GM23338 (cell line): ENCODE data around the gene PALLD. TPM values are rescaled to one million over a fixed set of nuclear protein-coding genes. Genes with fewer than 3 reads are reported as not detected.

Experiments used
- ATAC-seq: fragments of 200-7000 bp; cut with Tn5 transposase; 3 replicates; pipeline ENCODE4 v1.9.1; 2020
- DNase-seq: peaks from one replicate; pipeline ENCODE4 v3.0.0-alpha.2; 2015; ENCODE audit warnings: low spot score
- H2AFZ ChIP-seq: fragments of 200-600 bp; sonication (generic); 2 replicates; pipeline ENCODE4 v1.8.0; 2016; ENCODE audit warnings: antibody characterized with exemption, mild to moderate bottlenecking, moderate library complexity
- H3F3A ChIP-seq: fragments of 200-600 bp; sonication (generic); replicated peaks from 2 replicates; pipeline ENCODE4 v1.8.0; 2017; ENCODE audit warnings: antibody characterized with exemption, mixed run types, low read depth
- H3K27ac ChIP-seq: fragments of 200-600 bp; sonication (generic); 2 replicates; pipeline ENCODE4 v1.6.1; 2016; ENCODE audit warnings: low read depth
- H3K27me3 ChIP-seq: fragments of 200-600 bp; sonication (generic); 2 replicates; pipeline ENCODE4 v1.8.0; 2016; ENCODE audit warnings: mild to moderate bottlenecking, mixed run types, moderate library complexity; ENCODE audit not compliant: insufficient read depth
- H3K36me3 ChIP-seq: fragments of 200-600 bp; sonication (generic); 2 replicates; pipeline ENCODE4 v1.8.0; 2016; ENCODE audit warnings: mild to moderate bottlenecking; ENCODE audit not compliant: insufficient read depth
- H3K4me1 ChIP-seq: fragments of 200-600 bp; sonication (generic); 2 replicates; pipeline ENCODE4 v1.8.0; 2016; ENCODE audit warnings: mild to moderate bottlenecking, moderate library complexity; ENCODE audit not compliant: insufficient read depth
- H3K4me2 ChIP-seq: fragments of 200-600 bp; sonication (generic); 2 replicates; pipeline ENCODE4 v1.7.1; 2017; ENCODE audit warnings: mixed run types
- H3K4me3 ChIP-seq: fragments of 200-600 bp; sonication (generic); 2 replicates; pipeline ENCODE4 v1.6.1; 2016; ENCODE audit warnings: mixed run types
- H3K79me2 ChIP-seq: fragments of 200-600 bp; sonication (generic); replicated peaks from 2 replicates; pipeline ENCODE4 v1.8.0; 2017; ENCODE audit warnings: mild to moderate bottlenecking; ENCODE audit not compliant: insufficient read depth
- H3K9me2 ChIP-seq: fragments of 200-600 bp; sonication (generic); 2 replicates; pipeline ENCODE4 v1.8.0; 2017; ENCODE audit not compliant: insufficient read depth
- H4K20me1 ChIP-seq: fragments of 200-600 bp; sonication (generic); replicated peaks from 2 replicates; pipeline ENCODE4 v1.8.0; 2017; ENCODE audit warnings: mild to moderate bottlenecking; ENCODE audit not compliant: insufficient read depth
- H3K27ac Mint-ChIP-seq: 2 replicates; pipeline ENCODE4 v1.8.0; 2020; ENCODE audit warnings: inconsistent platforms, mild to moderate bottlenecking, moderate library complexity, mixed read lengths
- H3K27me3 Mint-ChIP-seq: 3 replicates; pipeline ENCODE4 v1.8.0; 2022; ENCODE audit warnings: low read depth, mild to moderate bottlenecking, moderate library complexity, mixed read lengths, inconsistent platforms; ENCODE audit not compliant: insufficient read depth, poor library complexity
- H3K36me3 Mint-ChIP-seq: 3 replicates; pipeline ENCODE4 v1.8.0; 2021; ENCODE audit warnings: low read depth, mild to moderate bottlenecking, inconsistent platforms, moderate library complexity, mixed read lengths
- H3K4me1 Mint-ChIP-seq: 3 replicates; pipeline ENCODE4 v1.8.0; 2020; ENCODE audit warnings: mild to moderate bottlenecking, inconsistent platforms, mixed read lengths
- H3K4me3 Mint-ChIP-seq: 3 replicates; pipeline ENCODE4 v1.8.0; 2021; ENCODE audit warnings: moderate library complexity, mild to moderate bottlenecking, inconsistent platforms, mixed read lengths
- H3K9me3 Mint-ChIP-seq: 3 replicates; pipeline ENCODE4 v1.8.0; 2020; ENCODE audit warnings: moderate library complexity, mild to moderate bottlenecking, inconsistent platforms, mixed read lengths
- CREB1 ChIP-seq: fragments of 250-450 bp; sonication (Bioruptor Pico); IDR thresholded peaks from 2 replicates; pipeline ENCODE4 v1.5.0; 2020; ENCODE audit warnings: low read depth, mild to moderate bottlenecking, moderate library complexity
- CTCF ChIP-seq, 2 experiments: fragments of 200-600 bp in 1 of 2; sonication (generic) in 1 of 2; conservative IDR thresholded peaks; 2 replicates each; pipeline versions ENCODE4 v1.5.1 to v1.6.1; 2016 to 2017; ENCODE audit warnings: antibody characterized with exemption in 2 of 2, low read depth in 2 of 2, mild to moderate bottlenecking in 2 of 2, moderate library complexity in 1 of 2
- ETS1 ChIP-seq: IDR thresholded peaks from 2 replicates; pipeline ENCODE4 v1.6.1; 2016; ENCODE audit warnings: antibody characterized with exemption
- EZH2 ChIP-seq: fragments of 200-600 bp; sonication (generic); IDR thresholded peaks from one replicate; pipeline ENCODE4 v1.8.0; 2017; ENCODE audit warnings: antibody characterized with exemption, mild to moderate bottlenecking, low read depth; ENCODE audit not compliant: unreplicated experiment
- EZH2phosphoT487 ChIP-seq: fragments of 200-600 bp; sonication (generic); IDR thresholded peaks from one replicate; pipeline ENCODE4 v1.8.1; 2018; ENCODE audit warnings: antibody characterized with exemption; ENCODE audit not compliant: unreplicated experiment
- JUNB ChIP-seq: IDR thresholded peaks from one replicate; pipeline ENCODE4 v1.6.1; 2016; ENCODE audit warnings: antibody characterized with exemption; ENCODE audit not compliant: unreplicated experiment
- NANOG ChIP-seq: IDR thresholded peaks from 2 replicates; pipeline ENCODE4 v1.6.1; 2016; ENCODE audit warnings: antibody characterized with exemption, borderline replicate concordance
- POLR2AphosphoS5 ChIP-seq: IDR thresholded peaks from 2 replicates; pipeline ENCODE4 v1.6.1; 2016; ENCODE audit warnings: antibody characterized with exemption, low read depth
- REST ChIP-seq: IDR thresholded peaks from one replicate; pipeline ENCODE4 v1.6.1; 2018; ENCODE audit warnings: antibody characterized with exemption; ENCODE audit not compliant: unreplicated experiment
- STAT1 ChIP-seq: IDR thresholded peaks from one replicate; pipeline ENCODE4 v1.6.1; 2016; ENCODE audit warnings: antibody characterized with exemption; ENCODE audit not compliant: unreplicated experiment
- ZNF114 ChIP-seq: fragments of 250-450 bp; sonication (Bioruptor Pico); IDR thresholded peaks from 2 replicates; pipeline ENCODE4 v1.5.0; 2020; ENCODE audit warnings: mild to moderate bottlenecking, moderate library complexity
- ZNF331 ChIP-seq: fragments of 250-450 bp; sonication (Bioruptor Pico); IDR thresholded peaks from 2 replicates; pipeline ENCODE4 v1.5.0; 2020; ENCODE audit warnings: low read depth, mild to moderate bottlenecking, moderate library complexity
- polyA plus RNA-seq: library from polyadenylated mRNA; unstranded; fragments of >200 nt; fragmentation: Nextera tagmentation; extraction: Ambion mirVana; gene quantifications from 2 replicates; pipeline ENCODE4 v1.2.1, GENCODE V29; 2016
- total RNA-seq: library from RNA; depleted of rRNA; stranded (reverse); fragments of >200 nt; shearing (Covaris generic); gene quantifications from 2 replicates; pipeline ENCODE4 v1.2.3, GENCODE V29; 2014
- TF ChIP-seq, protein P1 (sequence below): fragments of 250-450 bp; sonication (Bioruptor Pico); IDR thresholded peaks from 2 replicates; pipeline ENCODE4 v1.5.0; 2020; ENCODE audit warnings: mild to moderate bottlenecking, moderate library complexity

The PALLD gene
- total and polyA plus RNA-seq, 2 experiments from 2014 or later = 13.1 to 30.2 TPM

DNA sequence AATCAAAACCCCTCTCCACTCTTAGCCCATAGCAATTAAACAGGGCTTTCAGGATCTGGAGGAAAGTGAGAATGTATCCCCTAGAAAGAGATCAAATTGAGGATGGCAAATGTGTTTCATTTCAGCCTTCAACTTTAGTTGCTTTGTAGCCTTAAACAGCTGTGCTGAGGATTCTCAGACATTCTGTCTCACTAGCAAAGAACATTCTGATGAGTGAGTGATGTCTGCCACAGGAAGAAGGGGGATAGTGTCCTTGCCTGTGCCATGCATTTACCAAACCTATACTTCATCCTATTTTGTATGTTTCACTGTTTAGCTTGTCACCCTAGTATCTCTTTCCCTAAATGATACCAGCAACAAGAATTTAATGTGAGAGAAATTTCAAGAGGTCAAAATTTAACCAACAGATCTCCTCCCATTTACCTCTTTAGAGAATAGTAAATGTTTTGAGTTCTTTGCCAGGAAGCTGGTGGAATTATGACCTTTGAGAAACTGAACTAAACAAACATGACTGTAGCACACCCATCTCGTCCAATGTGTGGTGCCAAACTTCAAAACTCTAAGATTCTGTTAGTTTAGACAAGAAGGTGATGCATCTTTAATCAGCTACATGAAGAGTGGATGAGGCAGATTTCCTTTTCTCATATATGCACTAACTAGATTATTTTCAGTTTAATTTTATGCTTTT lies 165.6 kb downstream of the PALLD start:
- Mint-ChIP-seq H3K27ac (no peak overlapping the region), H3K4me1 (peaks cover 11% of the 10 kb centered on the region), H3K4me3 (no peak overlapping the region), H3K36me3 (no peaks in the 10 kb centered on the region), H3K9me3 (no peaks in the 10 kb centered on the region), H3K27me3 (peaks cover 2% of the 10 kb centered on the region)
- ATAC-seq (no peak), DNase-seq (no peak)
- Histone ChIP-seq H3K4me1 (no peaks in the 10 kb centered on the region), H4K20me1 (no peaks in the 10 kb centered on the region), H3K27ac (no peak overlapping the region), H3F3A (no peaks in the 10 kb centered on the region), H3K36me3 (no peaks in the 10 kb centered on the region), H3K4me2 (no peak overlapping the region), H3K4me3 (no peak overlapping the region), H3K79me2 (no peaks in the 10 kb centered on the region), H3K27me3 (no peaks in the 10 kb centered on the region), H3K9me2 (no peaks in the 10 kb centered on the region), H2AFZ (no peak overlapping the region)
- TF ChIP-seq, protein P1, sequence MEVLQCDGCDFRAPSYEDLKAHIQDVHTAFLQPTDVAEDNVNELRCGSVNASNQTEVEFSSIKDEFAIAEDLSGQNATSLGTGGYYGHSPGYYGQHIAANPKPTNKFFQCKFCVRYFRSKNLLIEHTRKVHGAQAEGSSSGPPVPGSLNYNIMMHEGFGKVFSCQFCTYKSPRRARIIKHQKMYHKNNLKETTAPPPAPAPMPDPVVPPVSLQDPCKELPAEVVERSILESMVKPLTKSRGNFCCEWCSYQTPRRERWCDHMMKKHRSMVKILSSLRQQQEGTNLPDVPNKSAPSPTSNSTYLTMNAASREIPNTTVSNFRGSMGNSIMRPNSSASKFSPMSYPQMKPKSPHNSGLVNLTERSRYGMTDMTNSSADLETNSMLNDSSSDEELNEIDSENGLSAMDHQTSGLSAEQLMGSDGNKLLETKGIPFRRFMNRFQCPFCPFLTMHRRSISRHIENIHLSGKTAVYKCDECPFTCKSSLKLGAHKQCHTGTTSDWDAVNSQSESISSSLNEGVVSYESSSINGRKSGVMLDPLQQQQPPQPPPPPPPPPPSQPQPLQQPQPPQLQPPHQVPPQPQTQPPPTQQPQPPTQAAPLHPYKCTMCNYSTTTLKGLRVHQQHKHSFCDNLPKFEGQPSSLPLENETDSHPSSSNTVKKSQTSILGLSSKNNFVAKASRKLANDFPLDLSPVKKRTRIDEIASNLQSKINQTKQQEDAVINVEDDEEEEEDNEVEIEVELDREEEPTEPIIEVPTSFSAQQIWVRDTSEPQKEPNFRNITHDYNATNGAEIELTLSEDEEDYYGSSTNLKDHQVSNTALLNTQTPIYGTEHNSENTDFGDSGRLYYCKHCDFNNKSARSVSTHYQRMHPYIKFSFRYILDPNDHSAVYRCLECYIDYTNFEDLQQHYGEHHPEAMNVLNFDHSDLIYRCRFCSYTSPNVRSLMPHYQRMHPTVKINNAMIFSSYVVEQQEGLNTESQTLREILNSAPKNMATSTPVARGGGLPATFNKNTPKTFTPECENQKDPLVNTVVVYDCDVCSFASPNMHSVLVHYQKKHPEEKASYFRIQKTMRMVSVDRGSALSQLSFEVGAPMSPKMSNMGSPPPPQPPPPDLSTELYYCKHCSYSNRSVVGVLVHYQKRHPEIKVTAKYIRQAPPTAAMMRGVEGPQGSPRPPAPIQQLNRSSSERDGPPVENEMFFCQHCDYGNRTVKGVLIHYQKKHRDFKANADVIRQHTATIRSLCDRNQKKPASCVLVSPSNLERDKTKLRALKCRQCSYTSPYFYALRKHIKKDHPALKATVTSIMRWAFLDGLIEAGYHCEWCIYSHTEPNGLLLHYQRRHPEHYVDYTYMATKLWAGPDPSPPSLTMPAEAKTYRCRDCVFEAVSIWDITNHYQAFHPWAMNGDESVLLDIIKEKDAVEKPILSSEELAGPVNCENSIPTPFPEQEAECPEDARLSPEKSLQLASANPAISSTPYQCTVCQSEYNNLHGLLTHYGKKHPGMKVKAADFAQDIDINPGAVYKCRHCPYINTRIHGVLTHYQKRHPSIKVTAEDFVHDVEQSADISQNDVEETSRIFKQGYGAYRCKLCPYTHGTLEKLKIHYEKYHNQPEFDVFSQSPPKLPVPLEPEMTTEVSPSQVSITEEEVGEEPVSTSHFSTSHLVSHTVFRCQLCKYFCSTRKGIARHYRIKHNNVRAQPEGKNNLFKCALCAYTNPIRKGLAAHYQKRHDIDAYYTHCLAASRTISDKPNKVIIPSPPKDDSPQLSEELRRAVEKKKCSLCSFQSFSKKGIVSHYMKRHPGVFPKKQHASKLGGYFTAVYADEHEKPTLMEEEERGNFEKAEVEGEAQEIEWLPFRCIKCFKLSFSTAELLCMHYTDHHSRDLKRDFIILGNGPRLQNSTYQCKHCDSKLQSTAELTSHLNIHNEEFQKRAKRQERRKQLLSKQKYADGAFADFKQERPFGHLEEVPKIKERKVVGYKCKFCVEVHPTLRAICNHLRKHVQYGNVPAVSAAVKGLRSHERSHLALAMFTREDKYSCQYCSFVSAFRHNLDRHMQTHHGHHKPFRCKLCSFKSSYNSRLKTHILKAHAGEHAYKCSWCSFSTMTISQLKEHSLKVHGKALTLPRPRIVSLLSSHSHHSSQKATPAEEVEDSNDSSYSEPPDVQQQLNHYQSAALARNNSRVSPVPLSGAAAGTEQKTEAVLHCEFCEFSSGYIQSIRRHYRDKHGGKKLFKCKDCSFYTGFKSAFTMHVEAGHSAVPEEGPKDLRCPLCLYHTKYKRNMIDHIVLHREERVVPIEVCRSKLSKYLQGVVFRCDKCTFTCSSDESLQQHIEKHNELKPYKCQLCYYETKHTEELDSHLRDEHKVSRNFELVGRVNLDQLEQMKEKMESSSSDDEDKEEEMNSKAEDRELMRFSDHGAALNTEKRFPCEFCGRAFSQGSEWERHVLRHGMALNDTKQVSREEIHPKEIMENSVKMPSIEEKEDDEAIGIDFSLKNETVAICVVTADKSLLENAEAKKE = no peak
- TF ChIP-seq NANOG (no peak), CREB1 (no peak), POLR2AphosphoS5 (no peak), CTCF (conservative IDR thresholded peaks at IDR 0.05; ENCODE audit: low read depth in 2 of 2) (no peak), ZNF331 (no peak), ZNF114 (no peak), STAT1 (no peak), JUNB (no peak), ETS1 (no peak), EZH2phosphoT487 (no peak), EZH2 (no peak), REST (no peak)
